Stimulated activated CD8-positive, alpha-beta memory T cell treated with anti-CD3 and anti-CD28 coated beads, Interleukin-2, amount 100 ng/mL, for 1 hour (primary cell): Measurements from ENCODE around the gene STMP1.
"Not testable (repeated sequence)": the region's sequence is repeated elsewhere in the genome, so short reads cannot be mapped to it uniquely, and the experiment has no call there.

Source experiments
- DNase-seq, 2 donors: peaks; one replicate each; pipeline ENCODE4 v3.0.0-alpha.2; 2020; ENCODE audit warnings: low read depth in 2 of 2

STMP1 gene

GRCh38 chr7:135664046-135664589 is 1.8 kb downstream of the STMP1 start:
- no peak for DNase-seq

GRCh38 chr7:135665042-135665441 is 2.7 kb downstream of the STMP1 start:
- no peak for DNase-seq

GRCh38 chr7:135666156-135666555 is 3.8 kb downstream of the STMP1 start:
- no peak for DNase-seq

- DNase-seq, result no peak
Observed at GRCh38 chr7:135666846-135667245, 4.5 kb downstream of the STMP1 start.

GRCh38 chr7:135667626-135668025 is 5.3 kb downstream of the STMP1 start:
- not testable (repeated sequence) for DNase-seq

- DNase-seq, result not testable (repeated sequence)
Observed at GRCh38 chr7:135668852-135669395, 6.6 kb downstream of the STMP1 start.

GRCh38 chr7:135669774-135670173 is 7.5 kb downstream of the STMP1 start:
- DNase-seq, result no peak

GRCh38 chr7:135670179-135670578 is 7.9 kb downstream of the STMP1 start:
- no peak for DNase-seq

GRCh38 chr7:135672560-135673359 is 10.4 kb downstream of the STMP1 start:
- no peak for DNase-seq

GRCh38 chr7:135673360-135673706 is 11.0 kb downstream of the STMP1 start:
- no peak for DNase-seq

GRCh38 chr7:135678612-135679575 is 16.6 kb downstream of the STMP1 start:
- DNase-seq, result no peak

GRCh38 chr7:135681762-135682161 is 19.4 kb downstream of the STMP1 start:
- no peak for DNase-seq

- no peak for DNase-seq
Observed at GRCh38 chr7:135682191-135682590, 19.9 kb downstream of the STMP1 start.

- no peak for DNase-seq
Observed at GRCh38 chr7:135683609-135684008, 21.3 kb downstream of the STMP1 start.

GRCh38 chr7:135684136-135684535 is 21.8 kb downstream of the STMP1 start:
- DNase-seq, result no peak

GRCh38 chr7:135684699-135685098 is 22.4 kb downstream of the STMP1 start:
- no peak for DNase-seq

GRCh38 chr7:135685306-135686084 is 23.2 kb downstream of the STMP1 start:
- DNase-seq, result no peak

GRCh38 chr7:135687466-135687865 is 25.2 kb downstream of the STMP1 start:
- DNase-seq, result no peak

- DNase-seq, result no peak
Observed at GRCh38 chr7:135690566-135690965, 28.3 kb downstream of the STMP1 start.

GRCh38 chr7:135692055-135692454 is 29.7 kb downstream of the STMP1 start:
- DNase-seq, result no peak

- not testable (repeated sequence) for DNase-seq
Observed at GRCh38 chr7:135692606-135693005, 30.3 kb downstream of the STMP1 start.
